GM04504 (cell line): ENCODE data around the gene TMEM253.

Experiments
- DNase-seq: peaks from one replicate; pipeline ENCODE4 v3.0.0-alpha.2; 2012; ENCODE audit warnings: low read depth

Gene TMEM253

DNA sequence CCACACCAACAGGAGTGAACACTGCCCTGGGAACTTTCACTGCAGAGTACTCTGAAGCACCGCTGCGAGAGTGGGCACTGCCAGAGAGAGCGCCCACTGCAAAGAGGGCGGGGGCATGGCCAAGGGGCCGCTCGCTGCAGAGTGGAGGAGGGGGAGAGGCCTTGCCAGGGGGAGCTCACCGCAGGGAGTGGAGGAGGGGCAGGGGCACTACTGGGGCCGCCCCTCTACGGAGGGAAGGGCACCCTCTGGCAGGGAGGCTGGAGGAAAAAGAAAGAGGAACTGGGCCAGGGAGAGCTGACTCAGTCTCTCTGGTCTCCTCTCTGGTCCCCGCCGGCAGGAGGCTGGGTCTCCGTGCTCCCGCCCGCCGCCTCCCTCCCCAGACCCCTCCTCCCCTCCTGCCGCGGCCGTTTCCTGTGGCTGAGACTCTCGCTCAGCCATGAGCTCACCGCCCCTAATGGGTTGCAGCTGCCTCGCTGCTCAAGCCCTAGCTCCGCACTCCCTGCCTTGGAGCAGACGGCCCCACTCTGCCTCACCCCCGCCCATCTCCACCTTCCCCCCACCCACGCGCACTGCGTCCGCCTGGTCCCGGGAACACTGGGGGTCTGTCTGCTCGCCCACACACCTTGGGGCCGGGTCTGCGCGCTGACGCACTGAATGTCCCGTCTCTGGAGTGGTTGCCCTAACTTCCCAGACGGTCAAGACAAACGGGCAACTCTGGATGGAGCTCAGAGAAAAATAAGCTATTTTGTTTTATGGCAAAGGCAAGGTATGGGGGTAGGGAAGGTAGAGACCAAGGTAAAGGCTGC is 29.4 kb upstream of the TMEM253 start:
- DNase-seq, result peak; percentile 87

DNA sequence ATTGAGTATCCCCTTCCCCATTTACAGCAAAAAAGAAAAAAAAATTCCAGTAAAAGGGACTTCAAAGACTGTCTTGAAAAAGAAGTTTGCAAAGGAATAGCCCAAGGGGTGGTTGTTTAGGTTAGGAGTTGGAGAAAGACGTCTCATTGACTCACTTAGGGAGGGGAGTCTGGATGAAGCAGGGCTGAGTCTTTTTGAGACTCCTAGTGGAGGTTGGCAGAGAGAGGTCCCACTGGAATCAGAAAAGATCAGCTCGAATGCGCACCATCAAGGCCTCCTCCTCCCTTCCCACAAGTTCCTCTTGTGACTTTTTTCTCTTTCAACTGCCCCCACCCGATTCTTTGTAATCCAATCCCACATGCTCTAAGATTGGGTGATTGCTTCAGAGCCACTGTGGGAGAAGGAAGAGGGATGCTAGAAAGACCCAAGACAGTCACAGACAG is 28.8 kb upstream of the TMEM253 start:
- peak; percentile 46 for DNase-seq

DNA sequence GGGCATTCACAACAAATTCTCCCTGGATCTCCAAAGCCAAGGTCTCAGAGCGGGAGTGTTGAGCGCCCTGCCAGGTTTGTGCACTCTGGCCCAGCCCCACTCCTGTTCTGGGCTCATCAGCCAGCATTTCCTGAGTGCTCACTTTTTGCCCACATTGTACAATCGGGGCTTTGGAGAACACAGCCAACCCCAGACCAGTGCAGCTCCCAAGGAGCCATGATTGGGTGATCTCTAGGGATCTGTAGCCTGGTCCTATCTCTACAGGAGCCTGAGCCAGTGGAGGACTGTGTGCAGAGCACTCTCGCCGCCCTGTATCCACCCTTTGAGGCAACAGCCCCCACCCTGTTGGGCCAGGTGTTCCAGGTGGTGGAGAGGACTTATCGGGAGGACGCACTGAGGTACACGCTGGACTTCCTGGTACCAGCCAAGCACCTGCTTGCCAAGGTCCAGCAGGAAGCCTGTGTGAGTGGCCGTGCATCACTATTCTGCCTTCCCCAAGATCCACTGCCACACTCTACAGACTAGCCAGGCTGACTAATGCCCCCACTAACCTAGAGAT is 28.0 kb upstream of the TMEM253 start:
- DNase-seq, result no peak

DNA sequence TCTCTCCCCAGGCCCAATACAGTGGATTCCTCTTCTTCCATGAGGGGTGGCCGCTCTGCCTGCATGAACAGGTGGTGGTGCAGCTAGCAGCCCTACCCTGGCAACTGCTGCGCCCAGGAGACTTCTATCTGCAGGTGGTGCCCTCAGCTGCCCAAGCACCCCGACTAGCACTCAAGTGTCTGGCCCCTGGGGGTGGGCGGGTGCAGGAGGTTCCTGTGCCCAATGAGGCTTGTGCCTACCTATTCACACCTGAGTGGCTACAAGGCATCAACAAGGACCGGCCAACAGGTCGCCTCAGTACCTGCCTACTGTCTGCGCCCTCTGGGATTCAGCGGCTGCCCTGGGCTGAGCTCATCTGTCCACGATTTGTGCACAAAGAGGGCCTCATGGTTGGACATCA is 26.9 kb upstream of the TMEM253 start:
- no peak for DNase-seq

DNA sequence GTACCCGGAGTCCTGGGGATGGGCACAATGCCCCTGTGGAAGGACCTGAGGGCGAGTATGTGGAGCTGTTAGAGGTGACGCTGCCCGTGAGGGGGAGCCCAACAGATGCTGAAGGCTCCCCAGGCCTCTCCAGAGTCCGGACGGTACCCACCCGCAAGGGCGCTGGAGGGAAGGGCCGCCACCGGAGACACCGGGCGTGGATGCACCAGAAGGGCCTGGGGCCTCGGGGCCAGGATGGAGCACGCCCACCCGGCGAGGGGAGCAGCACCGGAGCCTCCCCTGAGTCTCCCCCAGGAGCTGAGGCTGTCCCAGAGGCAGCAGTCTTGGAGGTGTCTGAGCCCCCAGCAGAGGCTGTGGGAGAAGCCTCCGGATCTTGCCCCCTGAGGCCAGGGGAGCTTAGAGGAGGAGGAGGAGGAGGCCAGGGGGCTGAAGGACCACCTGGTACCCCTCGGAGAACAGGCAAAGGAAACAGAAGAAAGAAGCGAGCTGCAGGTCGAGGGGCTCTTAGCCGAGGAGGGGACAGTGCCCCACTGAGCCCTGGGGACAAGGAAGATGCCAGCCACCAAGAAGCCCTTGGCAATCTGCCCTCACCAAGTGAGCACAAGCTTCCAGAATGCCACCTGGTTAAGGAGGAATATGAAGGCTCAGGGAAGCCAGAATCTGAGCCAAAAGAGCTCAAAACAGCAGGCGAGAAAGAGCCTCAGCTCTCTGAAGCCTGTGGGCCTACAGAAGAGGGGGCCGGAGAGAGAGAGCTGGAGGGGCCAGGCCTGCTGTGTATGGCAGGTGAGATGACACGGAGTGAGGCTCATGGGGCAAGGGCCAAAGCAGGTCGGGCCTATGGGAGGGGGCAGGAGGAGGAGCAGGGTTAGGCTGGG is 26.2 kb upstream of the TMEM253 start:
- DNase-seq, result no peak

DNA sequence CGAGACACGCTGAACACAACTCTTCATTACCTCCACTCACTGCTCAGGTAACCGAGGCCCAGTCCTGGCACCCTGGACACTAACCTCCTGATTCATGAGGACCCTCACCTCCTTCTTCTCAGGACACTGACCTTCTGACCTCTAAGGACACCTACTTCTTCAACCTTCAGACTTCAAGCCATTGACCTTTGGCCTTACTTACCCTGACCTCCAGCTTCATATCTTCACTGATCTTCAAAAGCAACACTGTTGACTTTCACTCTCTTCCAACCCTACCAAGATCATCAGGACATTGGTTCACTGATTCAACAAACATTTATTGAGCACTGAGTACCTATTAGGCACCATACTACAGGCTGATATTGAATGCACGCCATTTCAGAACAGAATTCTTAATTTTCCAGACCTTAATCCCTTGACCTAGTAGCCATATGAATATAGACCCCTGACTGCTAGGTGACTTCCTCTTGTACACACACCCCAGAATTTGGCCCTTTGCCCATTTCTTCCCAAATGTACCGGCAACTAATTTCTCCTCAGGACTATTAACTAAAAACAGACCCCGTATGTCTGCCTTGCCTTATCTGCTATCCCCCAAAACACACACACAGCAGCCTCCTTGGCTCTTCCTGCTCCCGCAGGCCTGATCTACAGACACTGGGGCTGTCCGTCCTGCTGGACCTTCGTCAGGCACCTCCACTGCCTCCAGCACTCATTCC is 25.0 kb upstream of the TMEM253 start:
- no peak for DNase-seq

DNA sequence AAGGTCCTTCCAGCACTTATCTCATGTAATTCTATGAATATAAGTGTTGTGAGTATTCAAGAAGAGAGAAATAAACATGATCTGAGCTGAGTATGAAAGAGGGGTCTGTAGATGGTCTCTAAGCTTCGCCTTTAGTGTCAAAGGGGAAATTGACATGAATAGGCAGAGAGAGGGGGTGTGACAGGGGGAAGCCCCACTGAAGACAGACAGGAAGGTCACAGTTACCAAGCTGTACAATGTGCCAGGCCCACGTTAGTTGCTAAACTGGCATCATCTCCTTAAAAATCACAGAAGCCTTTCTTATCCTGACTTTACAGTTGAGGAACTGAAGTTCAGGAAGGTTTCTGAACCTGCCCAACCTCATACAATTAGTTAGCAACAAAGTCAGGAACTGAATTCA is 23.2 kb upstream of the TMEM253 start:
- no peak for DNase-seq

DNA sequence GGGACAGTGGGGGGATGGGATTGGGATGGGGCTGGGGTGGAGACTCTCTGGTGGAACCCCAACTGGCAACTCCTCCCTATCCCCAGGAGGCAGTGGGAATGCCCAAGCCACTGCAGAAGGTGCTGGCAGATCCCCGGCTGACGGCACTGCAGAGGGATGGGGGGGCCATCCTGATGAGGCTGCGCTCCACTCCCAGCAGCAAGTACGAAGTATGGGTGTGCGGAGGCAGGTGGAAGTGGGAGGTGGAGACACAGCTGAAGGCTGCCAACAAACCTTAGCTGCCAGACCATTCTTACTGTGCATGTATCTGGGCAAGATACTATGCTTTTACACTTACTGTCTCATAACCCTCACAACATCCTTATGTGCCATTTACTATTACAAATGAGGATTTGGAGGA is 22.6 kb upstream of the TMEM253 start:
- DNase-seq, result no peak

DNA sequence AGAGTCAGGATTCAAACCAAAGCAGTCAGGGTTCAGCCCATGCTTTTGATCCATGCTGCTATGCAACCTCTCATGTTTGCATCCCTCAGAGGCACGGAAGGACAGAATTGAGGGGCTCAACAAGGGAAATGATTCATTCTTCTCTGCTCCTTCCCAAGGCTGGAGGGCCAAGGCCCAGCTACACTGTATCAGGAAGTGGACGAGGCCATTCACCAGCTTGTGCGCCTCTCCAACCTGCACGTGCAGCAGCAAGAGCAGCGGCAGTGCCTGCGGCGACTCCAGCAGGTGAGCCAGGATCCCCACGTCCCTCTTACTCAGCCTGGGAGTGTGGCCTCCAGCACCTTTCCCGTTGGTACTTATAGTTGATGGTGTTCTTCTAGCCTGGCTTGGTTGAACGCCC is 22.1 kb upstream of the TMEM253 start:
- no peak for DNase-seq

DNA sequence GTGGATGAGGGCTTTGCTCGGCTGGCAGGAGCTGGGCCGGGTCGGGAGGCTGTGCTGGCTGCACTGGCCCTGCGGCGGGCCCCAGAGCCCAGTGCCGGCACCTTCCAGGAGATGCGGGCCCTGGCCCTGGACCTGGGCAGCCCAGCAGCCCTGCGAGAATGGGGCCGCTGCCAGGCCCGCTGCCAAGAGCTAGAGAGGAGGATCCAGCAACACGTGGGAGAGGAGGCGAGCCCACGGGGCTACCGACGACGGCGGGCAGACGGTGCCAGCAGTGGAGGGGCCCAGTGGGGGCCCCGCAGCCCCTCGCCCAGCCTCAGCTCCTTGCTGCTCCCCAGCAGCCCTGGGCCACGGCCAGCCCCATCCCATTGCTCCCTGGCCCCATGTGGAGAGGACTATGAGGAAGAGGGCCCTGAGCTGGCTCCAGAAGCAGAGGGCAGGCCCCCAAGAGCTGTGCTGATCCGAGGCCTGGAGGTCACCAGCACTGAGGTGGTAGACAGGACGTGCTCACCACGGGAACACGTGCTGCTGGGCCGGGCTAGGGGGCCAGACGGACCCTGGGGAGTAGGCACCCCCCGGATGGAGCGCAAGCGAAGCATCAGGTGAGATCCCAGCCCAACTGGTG is 19.2 kb upstream of the TMEM253 start:
- no peak for DNase-seq

DNA sequence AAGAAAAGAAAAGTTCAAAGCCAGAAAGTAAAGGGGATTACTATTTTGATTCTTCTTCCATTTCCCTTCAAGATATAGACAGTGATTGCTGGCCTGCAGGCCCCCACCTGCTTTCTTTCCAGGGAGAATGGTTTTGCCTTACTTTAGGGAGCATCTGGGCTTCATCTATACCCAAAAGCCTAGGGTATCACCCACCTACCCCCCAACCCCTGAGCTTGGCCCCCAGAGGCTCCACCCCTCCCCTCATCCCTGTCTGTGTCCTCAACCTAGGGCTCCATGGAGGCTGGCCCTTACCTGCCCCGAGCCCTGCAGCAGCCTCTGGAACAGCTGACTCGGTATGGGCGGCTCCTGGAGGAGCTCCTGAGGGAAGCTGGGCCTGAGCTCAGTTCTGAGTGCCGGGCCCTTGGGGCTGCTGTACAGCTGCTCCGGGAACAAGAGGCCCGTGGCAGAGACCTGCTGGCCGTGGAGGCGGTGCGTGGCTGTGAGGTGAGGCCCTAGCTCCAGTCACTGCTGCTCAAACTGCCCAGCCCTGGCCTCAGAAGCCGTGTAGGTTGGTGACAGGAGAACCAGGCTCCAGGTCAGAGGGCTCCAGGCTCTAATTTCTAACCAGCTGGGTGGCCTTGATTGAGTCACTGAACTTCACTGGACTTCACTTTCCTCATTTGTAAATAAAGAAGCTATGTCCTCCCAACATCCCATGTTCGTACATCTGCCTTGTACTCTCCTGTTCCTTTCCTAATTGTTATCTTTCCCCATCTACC is 17.1 kb upstream of the TMEM253 start:
- DNase-seq, result no peak

DNA sequence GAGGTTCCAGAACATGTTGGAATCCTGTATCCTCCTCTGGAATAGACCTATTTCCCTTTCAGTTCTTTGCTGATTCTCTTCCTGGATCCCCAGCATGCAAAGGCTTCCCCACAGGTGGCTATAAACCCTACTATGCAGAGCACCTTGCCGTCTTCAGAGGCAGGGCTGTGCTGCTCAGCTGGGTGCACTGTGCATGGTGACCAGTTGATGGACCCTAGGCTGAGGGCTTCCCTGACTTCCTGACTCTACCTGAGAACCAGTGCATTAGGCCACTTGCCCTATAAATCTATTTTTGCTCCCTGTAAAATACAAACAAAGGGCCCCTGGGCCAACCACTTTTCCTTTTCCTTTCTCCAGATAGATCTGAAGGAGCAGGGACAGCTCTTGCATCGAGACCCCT is 16.5 kb upstream of the TMEM253 start:
- no peak for DNase-seq

DNA sequence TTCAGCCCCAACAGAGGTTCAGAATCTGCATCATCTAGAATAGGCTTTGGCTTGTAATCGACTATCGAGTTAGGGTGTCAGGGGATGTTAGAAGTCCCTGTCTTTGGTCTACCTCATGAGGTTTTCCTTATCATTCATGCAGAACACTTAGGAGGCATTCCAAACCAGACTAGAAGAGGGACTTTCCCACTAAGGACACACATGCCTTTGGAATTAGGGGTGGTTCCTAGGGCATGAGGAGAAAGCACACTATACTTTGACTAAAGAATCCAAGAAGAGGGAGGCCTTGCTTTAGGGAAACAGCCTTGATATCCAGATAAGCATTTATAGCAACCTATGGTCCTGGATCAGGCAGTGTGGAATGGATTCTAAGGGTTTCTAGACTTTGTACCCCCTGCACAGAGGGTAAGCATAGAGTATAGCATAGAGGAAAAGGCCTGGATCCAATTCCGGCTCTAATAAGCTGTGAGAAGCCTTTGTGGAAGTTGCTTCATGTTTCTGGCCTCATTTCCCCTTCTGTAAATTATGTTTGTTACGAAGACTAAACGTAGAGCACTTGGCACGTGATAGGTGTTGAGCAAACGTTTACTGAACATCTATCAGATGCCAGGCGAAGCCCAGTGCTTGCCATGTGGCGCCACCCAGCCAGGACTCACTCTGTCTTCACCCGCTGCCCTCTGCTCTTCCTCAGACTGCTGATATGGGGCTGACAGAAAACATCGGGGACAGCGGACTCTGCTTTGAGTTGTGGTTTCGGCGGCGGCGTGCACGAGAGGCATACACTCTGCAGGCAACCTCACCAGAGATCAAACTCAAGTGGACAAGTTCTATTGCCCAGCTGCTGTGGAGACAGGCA is 15.6 kb upstream of the TMEM253 start:
- DNase-seq, result no peak

DNA sequence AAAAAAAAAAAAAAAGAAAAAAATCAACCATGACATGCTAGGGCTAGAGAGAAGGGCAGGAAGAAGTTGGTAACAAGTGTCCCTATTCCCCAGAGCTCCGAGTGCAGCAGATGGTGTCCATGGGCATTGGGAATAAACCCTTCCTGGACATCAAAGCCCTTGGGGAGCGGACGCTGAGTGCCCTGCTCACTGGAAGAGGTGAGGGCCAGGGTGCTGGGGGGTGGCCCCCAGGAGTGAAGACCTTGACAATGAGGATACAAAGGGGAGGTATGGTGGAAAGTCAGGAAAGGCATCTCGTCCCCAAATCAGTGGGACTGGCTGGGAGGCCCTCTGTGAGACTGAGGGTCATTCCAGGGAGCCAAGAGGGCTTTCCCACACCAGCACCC is 14.0 kb upstream of the TMEM253 start:
- no peak for DNase-seq

DNA sequence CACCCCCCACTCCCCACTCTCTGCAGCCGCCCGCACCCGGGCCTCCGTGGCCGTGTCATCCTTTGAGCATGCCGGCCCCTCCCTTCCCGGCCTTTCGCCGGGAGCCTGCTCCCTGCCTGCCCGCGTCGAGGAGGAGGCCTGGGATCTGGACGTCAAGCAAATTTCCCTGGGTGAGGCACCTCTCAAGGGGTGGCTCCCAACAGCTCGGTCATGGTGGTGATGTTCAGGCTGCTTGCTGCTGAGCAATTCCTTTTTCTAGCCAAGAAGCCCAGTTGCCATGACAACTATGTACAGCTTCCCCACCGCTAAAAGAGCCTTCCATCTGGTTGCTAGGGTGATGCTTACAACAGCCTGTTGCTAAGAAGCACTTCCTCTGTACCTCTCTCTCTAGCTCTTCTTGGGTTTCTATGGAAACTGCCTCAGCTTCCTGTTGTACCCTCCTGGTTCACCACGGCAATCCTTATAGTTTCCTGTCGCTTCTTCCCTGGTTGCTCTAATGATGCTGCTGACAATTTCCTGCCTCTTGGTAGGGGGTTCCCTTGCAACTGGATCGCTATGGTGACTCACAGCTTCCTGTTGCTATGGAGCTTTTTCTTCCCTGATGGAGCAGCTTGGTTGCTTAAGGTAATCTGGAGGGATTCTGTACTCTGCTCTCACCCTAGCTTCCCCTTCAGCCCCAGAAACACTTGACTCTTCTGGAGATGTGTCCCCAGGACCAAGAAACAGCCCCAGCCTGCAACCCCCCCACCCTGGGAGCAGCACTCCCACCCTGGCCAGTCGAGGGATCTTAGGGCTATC is 13.4 kb upstream of the TMEM253 start:
- peak; percentile 75 for DNase-seq

DNA sequence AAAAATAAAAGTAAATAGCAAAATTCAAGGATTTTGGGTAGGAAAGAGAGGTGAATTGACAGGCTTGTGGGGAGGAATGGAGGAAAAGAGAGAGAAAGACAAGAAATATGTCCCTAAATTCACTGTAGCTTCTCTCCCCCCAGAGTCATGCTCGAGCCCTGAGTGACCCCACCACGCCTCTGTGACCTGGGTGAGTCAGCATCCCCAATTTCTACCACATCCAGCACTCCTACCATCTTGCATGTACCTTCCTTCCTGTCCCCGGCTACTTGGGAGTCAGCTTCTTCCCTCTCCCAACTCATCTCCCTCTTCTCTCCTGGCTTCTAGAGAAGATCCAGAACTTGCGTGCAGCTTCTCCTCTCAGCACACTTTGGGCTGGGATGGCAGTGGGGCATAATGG is 12.2 kb upstream of the TMEM253 start:
- no peak for DNase-seq

DNA sequence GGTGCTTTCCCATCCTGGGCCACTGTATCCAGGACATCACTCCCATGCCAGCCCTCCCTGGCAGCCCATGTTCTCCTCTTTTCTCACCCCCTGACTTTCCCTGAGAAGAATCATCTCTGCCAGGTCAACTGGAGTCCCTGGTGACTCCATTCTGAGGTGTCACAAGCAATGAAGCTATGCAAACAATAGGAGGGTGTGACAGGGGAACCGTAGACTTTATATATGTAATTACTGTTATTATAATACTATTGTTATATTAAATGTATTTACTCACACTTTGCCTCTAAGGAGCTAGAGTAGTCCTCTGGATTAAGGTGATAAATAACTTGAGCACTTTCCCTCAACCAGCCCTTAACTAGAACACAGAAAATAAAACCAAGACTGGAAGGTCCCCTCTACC is 11.6 kb upstream of the TMEM253 start:
- no peak for DNase-seq

DNA sequence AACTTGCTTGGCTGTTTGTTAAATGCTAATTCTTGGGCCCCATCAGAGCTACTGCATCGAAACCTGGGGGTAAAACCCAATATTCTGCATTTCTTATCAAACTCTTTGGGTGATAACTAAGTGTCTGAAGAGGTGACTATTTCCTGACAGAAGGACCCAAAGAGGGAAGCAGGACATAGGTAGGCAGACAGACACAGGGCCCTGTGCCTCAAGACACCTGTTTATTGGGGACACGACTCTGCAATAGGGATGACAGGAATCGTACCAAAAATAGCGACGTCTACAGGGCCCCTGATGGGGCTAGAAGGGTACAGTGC is 11.0 kb upstream of the TMEM253 start:
- no peak for DNase-seq

DNA sequence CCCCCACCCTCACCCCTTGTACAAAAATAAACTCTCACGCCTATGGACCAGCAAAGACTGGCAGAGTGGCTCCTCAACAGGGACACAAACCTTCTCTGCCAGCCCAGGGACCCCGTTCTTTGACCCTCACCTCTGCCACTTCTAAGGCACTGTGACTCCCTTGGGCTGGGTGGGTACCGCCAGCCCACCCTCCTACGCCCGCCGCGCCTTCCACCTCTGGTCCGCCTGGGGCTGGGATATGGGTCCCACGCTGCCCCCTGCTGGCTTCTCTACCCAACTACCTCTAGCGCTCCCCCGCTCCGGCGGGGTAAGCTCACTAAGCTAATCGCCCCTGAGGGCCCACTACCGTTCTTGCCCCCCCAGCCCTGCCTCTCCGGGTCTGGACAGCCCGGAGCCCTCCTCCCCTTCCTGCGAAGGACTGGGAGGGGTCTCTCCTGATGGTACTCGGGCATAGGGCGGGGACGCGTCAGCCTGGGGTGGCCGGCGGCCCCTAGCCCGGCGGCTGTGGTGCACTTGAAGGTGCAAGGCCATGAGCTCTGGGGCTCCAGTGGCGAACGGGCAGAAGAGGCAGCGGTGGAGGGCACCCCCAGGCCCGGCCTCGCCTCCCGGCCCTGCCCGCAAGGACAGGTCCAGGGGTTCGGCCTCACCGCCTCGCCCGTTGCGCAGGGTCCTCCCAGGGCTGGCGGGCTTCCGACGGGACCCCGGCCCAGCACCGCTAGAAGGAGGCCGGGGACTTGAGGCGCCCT is 10.5 kb upstream of the TMEM253 start:
- DNase-seq, result no peak
